B cell (primary cell): Measurements from ENCODE around the gene FARP2. TPM values are rescaled to one million over a fixed set of nuclear protein-coding genes. Genes with fewer than 3 reads are reported as not detected.

Experiments used
- ATAC-seq: fragments of 200-7000 bp; cut with Tn5 transposase; one replicate; pipeline ENCODE4 v1.10.0; 2021; ENCODE audit warnings: low read depth, mild to moderate bottlenecking, moderate number of reproducible peaks, moderate library complexity
- CTCF ChIA-PET: fragments of 350-600 bp; sonication (Branson Sonifier 250); formaldehyde crosslinking; loops from one replicate; lab custom pipeline; 2021; ENCODE audit warnings: antibody characterized with exemption, inconsistent platforms; lab: Charles Lee
- POLR2A ChIA-PET: fragments of 350-600 bp; sonication (Branson Sonifier 250); formaldehyde crosslinking; loops from one replicate; lab custom pipeline; 2021; ENCODE audit warnings: antibody characterized with exemption; lab: Charles Lee
- DNase-seq: peaks from one replicate; pipeline ENCODE4 v3.0.0; 2013
- H2AFZ ChIP-seq: 2 replicates; pipeline ENCODE4 v1.6.1; 2012; ENCODE audit warnings: mild to moderate bottlenecking, low read depth, low read length; ENCODE audit not compliant: insufficient read depth, poor library complexity, severe bottlenecking
- H3K27ac ChIP-seq, 2 donors: 1 replicate in 1 of 2; 2 replicates in 1 of 2; pipeline ENCODE4 v1.5.1; 2012 to 2013; ENCODE audit warnings: low read length in 2 of 2, mild to moderate bottlenecking in 2 of 2, moderate library complexity in 1 of 2
- H3K27me3 ChIP-seq, 4 experiments: fragments of 200-600 bp in 1 of 4; sonication (generic) in 1 of 4; replicated peaks in 1 of 4; 1 replicate in 2 of 4; 2 replicates in 2 of 4; pipeline versions ENCODE4 v1.6.1 to v1.7.0; 2013 to 2016; ENCODE audit warnings: low read length in 3 of 4, mild to moderate bottlenecking in 2 of 4, mixed read lengths in 1 of 4, moderate library complexity in 1 of 4; ENCODE audit not compliant: insufficient read depth in 4 of 4, control insufficient read depth in 3 of 4; ENCODE audit errors: control extremely low read depth in 1 of 4
- H3K36me3 ChIP-seq, 2 experiments: replicated peaks in 1 of 2; 1 replicate in 1 of 2; 2 replicates in 1 of 2; pipeline versions ENCODE4 v1.6.1 to v1.7.1; 2013; ENCODE audit warnings: low read length in 1 of 2; ENCODE audit not compliant: insufficient read depth in 2 of 2, control insufficient read depth in 1 of 2; ENCODE audit errors: control extremely low read depth in 1 of 2, extremely low read depth in 1 of 2
- H3K4me1 ChIP-seq, 2 donors: fragments of 200-600 bp in 1 of 2; sonication (generic) in 1 of 2; 1 replicate in 1 of 2; 2 replicates in 1 of 2; pipeline versions ENCODE4 v1.5.1 to v1.6.1; 2013 to 2017; ENCODE audit warnings: low read length in 2 of 2; ENCODE audit not compliant: control insufficient read depth in 2 of 2, insufficient read depth in 2 of 2
- H3K4me2 ChIP-seq: replicated peaks from 2 replicates; pipeline ENCODE3; 2012; ENCODE audit warnings: mild to moderate bottlenecking, low read depth, low read length; ENCODE audit not compliant: poor library complexity, severe bottlenecking
- H3K4me3 ChIP-seq, 5 experiments: fragments of 200-600 bp in 1 of 5; sonication (generic) in 1 of 5; 1 replicate in 3 of 5; 2 replicates in 2 of 5; pipeline versions ENCODE4 v1.5.1 to v1.7.0; 2011 to 2016; ENCODE audit warnings: low read length in 4 of 5, mild to moderate bottlenecking in 4 of 5, low read depth in 2 of 5, control low read depth in 1 of 5, moderate library complexity in 1 of 5; ENCODE audit not compliant: insufficient read depth in 1 of 5; ENCODE audit errors: control extremely low read depth in 1 of 5, extremely low read depth in 1 of 5
- H3K79me2 ChIP-seq: fragments of 200-600 bp; sonication (generic); one replicate; pipeline ENCODE4 v1.6.0; 2016; ENCODE audit warnings: low read length; ENCODE audit not compliant: control insufficient read depth, insufficient read depth
- H3K9ac ChIP-seq: fragments of 200-600 bp; sonication (generic); 2 replicates; pipeline ENCODE4 v1.6.1; 2017; ENCODE audit warnings: mild to moderate bottlenecking, low read length, moderate library complexity
- H3K9me3 ChIP-seq, 3 donors: one replicate each; pipeline versions ENCODE4 v1.6.1 to v1.7.1; 2013; ENCODE audit warnings: low read length in 2 of 3; ENCODE audit not compliant: control insufficient read depth in 2 of 3, insufficient read depth in 1 of 3; ENCODE audit errors: control extremely low read depth in 1 of 3
- H4K20me1 ChIP-seq: 2 replicates; pipeline ENCODE4 v1.6.0; 2012; ENCODE audit warnings: mild to moderate bottlenecking, low read length; ENCODE audit not compliant: insufficient read depth, control insufficient read depth, poor library complexity, severe bottlenecking
- H3K27ac Mint-ChIP-seq: one replicate; pipeline ENCODE4 v1.8.0; 2021; ENCODE audit warnings: mixed read lengths
- H3K27me3 Mint-ChIP-seq: one replicate; pipeline ENCODE4 v1.8.0; 2021; ENCODE audit warnings: mixed read lengths
- H3K4me1 Mint-ChIP-seq: one replicate; pipeline ENCODE4 v1.8.0; 2021; ENCODE audit warnings: mixed read lengths
- H3K4me3 Mint-ChIP-seq: one replicate; pipeline ENCODE4 v1.8.0; 2021; ENCODE audit warnings: mixed read lengths
- H3K9me3 Mint-ChIP-seq: one replicate; pipeline ENCODE4 v1.8.0; 2022; ENCODE audit warnings: mixed read lengths; ENCODE audit not compliant: insufficient read depth
- CTCF ChIP-seq: fragments of 200-600 bp; IDR thresholded peaks from one replicate; pipeline ENCODE4 v1.8.0; 2022; ENCODE audit warnings: antibody characterized with exemption, mild to moderate bottlenecking
- EZH2 ChIP-seq: IDR thresholded peaks from 2 replicates; pipeline ENCODE4 v1.6.1; 2012; ENCODE audit warnings: borderline replicate concordance, low read depth, mild to moderate bottlenecking, moderate library complexity, low read length; ENCODE audit not compliant: insufficient read depth, poor library complexity, severe bottlenecking
- WGBS: methylation state at CpG from one replicate; pipeline ENCODE4 v1.1.5; 2013; ENCODE audit warnings: missing lambda C conversion rate; ENCODE audit not compliant: insufficient coverage; 5-methylcytosine and 5-hydroxymethylcytosine counted together
- intact Hi-C: fragments of 100-400 bp; cut with micrococcal nuclease; formaldehyde crosslinking; loops from one replicate; pipeline ENCODE4 v1.10.0; 2022
- polyA plus RNA-seq: library from polyadenylated mRNA; depleted of rRNA; stranded (reverse); fragments of >200 nt; gene quantifications from 2 replicates; pipeline ENCODE4 v1.2.3, GENCODE V29; 2012
- total RNA-seq, 2 donors: library from RNA; stranded (reverse); fragments of 120-200 nt in 1 of 2; gene quantifications; 1 replicate in 1 of 2; 2 replicates in 1 of 2; pipeline versions ENCODE4 v1.2.3 to v1.2.4, GENCODE V29; 2013 to 2022

Gene FARP2
- total and polyA plus RNA-seq, 2 donors (not counting 1 experiment from before 2014, with no cell fraction given), result 37.1 to 114 TPM

- no peak overlapping the region for H3K9ac ChIP-seq
- no peak for DNase-seq
- H3K36me3 ChIP-seq, result peaks cover 0 to 22% of the 10 kb centered on the region in 2 experiments
- no peak for ATAC-seq
- Mint-ChIP-seq H3K27ac (no peak overlapping the region), H3K4me1 (peaks cover 43% of the 10 kb centered on the region), H3K4me3 (no peak overlapping the region), H3K27me3 (no peaks in the 10 kb centered on the region), H3K9me3 (no peaks in the 10 kb centered on the region)
- H4K20me1 ChIP-seq, result peaks cover 51% of the 10 kb centered on the region
- H3K4me1 ChIP-seq, result peaks cover 13 to 16% of the 10 kb centered on the region in 2 donors
- WGBS, result no CpG with 5 or more reads among the region's 2 CpGs
- H3K4me2 ChIP-seq, result no peak overlapping the region
- intact Hi-C loops, result no loop called here
- no peaks in the 10 kb centered on the region for H3K27me3 ChIP-seq
- TF ChIP-seq EZH2, result no peak
- H3K79me2 ChIP-seq, result peaks cover 77% of the 10 kb centered on the region
- no peaks in the 10 kb centered on the region for H3K9me3 ChIP-seq
- no peak overlapping the region for H3K4me3 ChIP-seq
- CTCF ChIA-PET, result no interaction called here
- no peak overlapping the region for H2AFZ ChIP-seq
- H3K27ac ChIP-seq, result no peak overlapping the region
- POLR2A ChIA-PET, result no interaction called here
Observed at GRCh38 chr2:241378816-241379215, 22.7 kb downstream of the FARP2 start.

GRCh38 chr2:241379481-241380480 lies 23.7 kb downstream of the FARP2 start:
- H3K4me2 ChIP-seq, result no peak overlapping the region
- no peak overlapping the region for H3K9ac ChIP-seq
- H3K4me1 ChIP-seq, result peaks cover 3 to 6% of the 10 kb centered on the region in 2 donors
- intact Hi-C loops, result no loop called here
- WGBS, result 100% methylated on average over 1 of the region's 9 CpGs
- H3K27ac ChIP-seq, result no peak overlapping the region
- ChIA-PET CTCF (interaction anchor here (1.0 kb wide), 1 partner anchor 12 kb away, joined by 3 read pairs; no protein-coding TSS in a partner anchor), POLR2A (no interaction called here)
- no peaks in the 10 kb centered on the region for H3K9me3 ChIP-seq
- ATAC-seq, result no peak
- no peaks in the 10 kb centered on the region for H3K27me3 ChIP-seq
- H2AFZ ChIP-seq, result no peak overlapping the region
- Mint-ChIP-seq H3K27ac (no peak overlapping the region), H3K4me3 (no peak overlapping the region), H3K9me3 (no peaks in the 10 kb centered on the region), H3K27me3 (no peaks in the 10 kb centered on the region), H3K4me1 (peaks cover 34% of the 10 kb centered on the region)
- H3K36me3 ChIP-seq, result peaks cover 0 to 22% of the 10 kb centered on the region in 2 experiments
- TF ChIP-seq CTCF, result no peak
- no peak for TF ChIP-seq EZH2
- no peak overlapping the region for H3K4me3 ChIP-seq
- H3K79me2 ChIP-seq, result peaks cover 82% of the 10 kb centered on the region
- DNase-seq, result no peak
- H4K20me1 ChIP-seq, result peaks cover 55% of the 10 kb centered on the region
